NOMO-1 treated with DMSO at 0.1 percent for 48 hours (cell line): ENCODE results near the gene ZDHHC19.
"Not testable (repeated sequence)": the region's sequence is repeated elsewhere in the genome, so short reads cannot be mapped to it uniquely, and the experiment has no call there.

Experiments
- DNase-seq: peaks from one replicate; lab custom pipeline; 2025; ENCODE audit not compliant: unreplicated experiment; lab: John Stamatoyannopoulos, UW

ZDHHC19 gene

DNA sequence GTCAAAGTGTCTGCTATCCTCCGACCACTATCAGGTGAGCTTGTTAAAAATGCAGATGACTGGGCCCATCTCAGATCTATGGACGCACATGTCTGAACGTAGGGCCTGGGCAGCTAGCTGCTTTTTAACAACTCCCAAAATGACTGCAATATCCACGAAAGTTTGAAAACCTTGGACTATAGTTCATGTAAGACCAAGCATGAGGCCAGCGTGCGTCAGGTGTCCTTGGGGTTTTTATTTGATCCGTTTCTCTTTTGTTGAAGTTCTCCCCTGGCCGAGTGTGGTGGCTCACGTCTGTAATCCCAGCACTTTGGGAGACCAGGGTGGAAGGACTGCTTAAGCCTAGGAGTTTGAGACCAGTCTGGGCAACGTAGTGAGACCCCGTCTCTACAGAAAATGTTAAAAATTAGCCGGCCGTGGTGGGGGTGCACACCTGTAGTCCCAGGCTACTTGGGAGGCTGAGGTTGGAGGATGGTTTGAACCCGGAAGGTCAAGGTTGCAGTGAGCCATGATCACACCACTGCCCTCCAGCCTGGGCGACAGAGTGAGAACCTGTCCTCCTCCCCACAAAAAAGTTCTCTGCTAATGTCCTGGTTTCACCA lies 14.7 kb upstream of the ZDHHC19 start:
- DNase-seq, result no peak

DNA sequence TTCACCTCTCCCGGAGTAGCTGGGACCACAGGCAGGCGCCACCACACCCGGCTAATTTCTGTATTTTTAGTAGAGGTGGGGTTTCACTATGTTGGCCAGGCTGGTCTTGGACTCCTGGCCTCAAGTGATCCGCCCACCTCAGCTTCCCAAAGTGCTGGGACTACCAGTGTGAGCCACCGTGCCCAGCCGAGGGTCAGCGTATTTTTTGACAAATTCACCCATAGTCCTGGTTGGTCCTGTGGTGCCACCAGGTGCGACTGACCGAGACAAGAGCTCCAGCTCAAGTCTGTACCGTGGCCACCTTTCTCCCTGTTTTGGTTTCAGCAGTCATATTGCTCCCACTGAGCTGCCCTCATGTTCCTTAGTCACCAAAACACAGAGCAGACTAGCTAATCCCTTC lies 13.9 kb upstream of the ZDHHC19 start:
- no peak for DNase-seq

DNA sequence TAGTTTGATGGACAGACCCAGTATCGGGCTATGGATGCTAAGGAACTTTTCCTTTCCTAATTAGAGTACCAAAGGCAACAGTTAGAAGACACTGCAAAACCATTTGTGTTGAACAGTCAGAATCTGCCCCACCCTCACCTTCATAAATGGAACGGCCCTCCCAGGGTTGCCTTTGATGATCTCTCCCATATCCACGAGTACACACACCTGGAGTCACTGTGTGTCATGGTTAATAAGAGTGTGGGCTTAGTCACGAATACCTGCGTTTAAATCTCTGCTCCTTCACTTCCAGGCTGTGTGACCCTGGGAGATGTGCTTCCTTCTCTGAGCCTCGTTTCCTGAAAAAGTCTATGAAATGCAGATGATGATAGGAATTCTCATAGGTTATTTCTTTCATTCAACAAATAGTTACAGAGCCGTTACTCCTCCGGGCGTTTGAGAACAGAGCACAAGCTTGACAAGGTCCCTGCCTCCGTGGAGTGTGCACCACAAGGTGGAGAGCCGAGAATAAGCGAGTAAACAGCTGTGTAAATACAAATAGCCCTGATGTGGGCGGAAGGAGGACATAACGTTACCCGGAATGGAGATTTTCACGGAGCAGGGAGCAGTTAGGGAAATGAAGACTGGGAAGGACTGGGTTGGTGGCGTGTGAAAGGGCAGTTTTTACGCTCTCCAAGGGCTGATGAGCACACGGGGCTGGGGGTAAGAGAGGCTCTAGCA lies 11.8 kb upstream of the ZDHHC19 start:
- no peak for DNase-seq

DNA sequence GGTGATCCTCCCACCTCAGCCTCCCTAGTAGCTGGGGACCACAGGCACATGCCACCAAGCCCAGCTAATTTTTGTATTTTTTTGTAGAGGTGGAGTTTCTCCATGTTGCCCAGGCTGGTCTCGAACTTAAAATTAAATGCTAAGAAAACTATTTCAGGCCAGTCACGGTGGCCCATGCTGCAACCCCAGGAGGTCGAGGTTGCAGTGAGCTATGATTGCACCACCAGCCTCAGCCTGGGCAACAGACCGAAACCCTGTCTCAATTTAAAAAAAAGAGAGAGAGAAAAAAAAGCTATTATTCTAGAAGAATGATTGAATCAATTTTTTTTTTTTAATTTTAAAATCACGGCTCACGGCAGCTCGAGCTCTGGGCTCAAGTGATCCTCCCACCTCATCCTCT lies 9.8 kb upstream of the ZDHHC19 start:
- peak; percentile 70 for DNase-seq

DNA sequence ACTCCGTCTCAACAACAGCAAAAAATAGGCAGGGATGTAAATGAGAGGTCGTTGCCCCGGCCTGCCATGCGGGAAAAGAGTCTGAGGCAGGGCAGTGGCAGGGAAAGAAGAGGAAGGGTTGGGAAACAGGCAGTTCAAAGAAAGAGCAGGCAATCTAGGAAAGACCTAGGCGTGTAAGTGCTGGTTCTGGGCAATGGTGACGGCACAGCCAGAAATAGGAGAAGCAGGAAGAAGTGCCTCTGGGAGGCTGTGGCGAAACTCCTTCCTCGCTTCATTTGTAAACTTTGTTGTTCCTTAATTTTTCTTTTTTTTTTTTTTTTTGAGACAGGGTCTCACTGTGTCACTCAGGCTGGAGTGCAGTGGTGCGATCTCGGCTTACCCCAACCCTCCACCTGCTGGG lies 9.4 kb upstream of the ZDHHC19 start:
- peak; percentile 81 for DNase-seq

DNA sequence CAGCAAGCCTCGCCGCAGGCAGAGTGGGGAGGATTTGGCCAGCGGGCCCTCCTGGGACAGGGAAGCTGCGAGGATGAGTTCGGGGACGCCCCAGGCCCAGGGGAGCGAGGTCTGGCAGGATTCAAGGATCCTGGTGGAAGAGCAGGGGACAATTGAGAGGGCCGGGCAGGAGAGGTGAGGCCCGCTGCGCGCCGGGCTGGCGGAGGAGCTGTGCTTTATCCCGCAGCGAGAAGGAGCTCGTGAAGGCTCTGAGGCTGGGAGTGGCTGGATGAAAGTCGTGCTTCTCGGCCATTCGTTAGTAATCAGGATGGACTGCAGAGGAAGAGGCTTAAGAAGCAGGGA lies 8.7 kb upstream of the ZDHHC19 start:
- DNase-seq, result no peak

DNA sequence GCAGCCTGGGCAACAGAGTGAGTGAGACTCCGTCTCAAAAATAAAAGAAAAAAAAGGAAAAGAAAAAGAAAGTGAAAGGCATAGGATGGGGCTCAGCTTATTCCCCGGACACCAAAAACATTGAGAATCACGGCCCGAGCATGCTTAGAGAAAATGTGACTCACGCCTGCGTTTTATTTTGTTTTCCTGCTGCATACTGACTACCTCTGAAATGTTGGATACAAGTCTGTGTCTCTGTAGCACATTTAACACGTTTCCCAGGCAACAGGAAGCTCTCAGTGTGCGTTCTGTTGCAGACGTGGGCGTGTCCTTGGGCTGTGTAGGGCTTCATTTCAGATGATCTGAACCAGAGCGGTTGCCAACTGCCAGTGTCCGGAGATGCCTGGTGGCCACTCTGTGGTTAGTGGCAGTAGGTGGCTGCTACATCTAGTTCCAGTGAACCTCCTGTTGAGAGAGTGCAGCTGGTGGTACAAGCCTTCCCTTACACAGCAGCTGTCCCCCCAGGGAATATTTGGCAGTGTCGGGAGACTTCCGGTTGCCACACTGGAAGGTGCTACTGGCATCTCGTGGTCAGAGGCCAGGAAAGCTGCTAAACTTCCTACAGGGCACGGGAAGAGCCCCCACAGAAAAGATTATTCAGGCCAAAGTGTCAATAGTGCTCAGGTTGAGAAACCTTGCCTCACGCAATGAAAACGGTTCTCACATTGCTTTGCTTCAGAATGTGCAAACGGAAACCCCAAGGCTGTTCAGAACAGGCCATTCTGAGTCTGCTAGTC lies 8.2 kb upstream of the ZDHHC19 start:
- peak; percentile 99 for DNase-seq

DNA sequence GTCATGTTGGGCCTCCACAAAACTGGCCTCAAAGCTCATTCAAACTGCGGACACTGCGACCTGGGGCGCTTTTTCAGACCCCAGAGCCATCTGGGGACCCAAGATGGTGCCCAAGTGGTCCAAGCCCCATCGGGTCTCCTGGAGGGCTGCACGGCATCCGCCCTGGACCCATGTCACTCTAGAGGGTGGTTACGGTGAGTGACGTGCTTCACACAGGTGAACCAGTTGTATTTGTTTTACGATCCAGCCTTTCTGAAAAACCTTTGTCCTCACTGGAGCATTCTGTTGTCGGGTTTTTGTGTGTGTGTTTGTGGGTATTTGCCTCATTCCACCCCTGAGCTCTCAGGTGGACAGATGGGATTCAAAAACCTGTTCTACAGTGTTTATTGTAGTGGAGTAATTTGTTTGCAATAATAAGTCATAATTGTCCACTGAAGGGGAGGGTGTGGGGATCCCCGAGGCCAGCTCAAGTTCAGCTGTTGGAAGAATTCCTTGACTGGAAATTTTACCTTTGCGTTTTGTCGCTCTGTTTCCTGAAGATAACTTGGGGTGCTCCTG lies 7.0 kb upstream of the ZDHHC19 start:
- no peak for DNase-seq

- DNase-seq, result no peak
Observed at GRCh38 chr3:196217307-196218154, 6.3 kb upstream of the ZDHHC19 start.

- DNase-seq, result no peak
Observed at GRCh38 chr3:196216681-196217211, 5.5 kb upstream of the ZDHHC19 start.

GRCh38 chr3:196216089-196216564 lies 4.9 kb upstream of the ZDHHC19 start, which contains the start of gene SLC51A:
Gene SLC51A (plus strand): TSS chr3:196216534. CDS start chr3:196216713, 179 bp downstream.
- DNase-seq, result no peak

- DNase-seq, result peak; percentile 69
Observed at GRCh38 chr3:196215493-196216020, 4.4 kb upstream of the ZDHHC19 start.

- DNase-seq, result no peak
Observed at GRCh38 chr3:196214783-196215441, 3.7 kb upstream of the ZDHHC19 start.

- DNase-seq, result not testable (repeated sequence)
Observed at GRCh38 chr3:196209944-196210672, 1.1 kb downstream of the ZDHHC19 start.

GRCh38 chr3:196208942-196209695 lies 2.1 kb downstream of the ZDHHC19 start:
- DNase-seq, result no peak

DNA sequence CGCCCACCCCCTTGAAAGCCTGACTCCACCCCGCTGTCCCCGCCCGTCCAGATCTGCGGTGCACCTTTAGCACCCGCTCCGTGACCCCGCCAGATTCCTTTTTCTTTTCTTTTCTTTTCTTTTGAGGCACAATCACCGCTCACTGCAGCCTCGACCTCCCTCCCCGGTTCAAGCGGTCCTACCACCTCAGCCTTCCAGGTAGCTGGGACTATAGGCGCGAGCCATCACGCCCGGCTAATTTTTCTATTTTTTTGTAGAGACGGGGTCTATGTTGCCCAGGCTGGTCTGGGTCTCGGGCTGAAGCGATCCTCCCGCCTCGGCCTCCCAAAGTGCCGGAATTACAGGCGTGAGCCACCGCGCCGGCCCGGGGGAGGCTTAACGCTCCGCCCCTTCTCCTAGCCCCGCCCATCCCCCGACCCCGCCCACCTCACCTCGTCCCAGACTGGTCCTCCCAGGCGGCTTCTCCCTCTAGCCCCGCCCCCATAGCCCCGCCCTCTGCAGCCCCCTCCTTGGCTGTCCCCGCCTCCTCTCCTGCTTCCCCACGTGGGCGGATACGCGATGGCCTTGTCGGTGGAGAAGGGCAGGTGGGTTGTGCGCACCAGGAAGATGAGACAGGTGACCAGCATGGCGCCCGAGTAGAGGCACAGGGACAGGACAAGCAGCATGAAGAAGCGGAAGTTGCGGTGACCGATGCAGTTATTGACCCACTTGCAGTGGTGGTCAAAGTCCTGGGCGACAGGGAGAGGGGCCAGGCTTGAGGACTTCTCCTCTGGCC lies 3.2 kb downstream of the ZDHHC19 start:
- DNase-seq, result peak; percentile 55

- no peak for DNase-seq
Observed at GRCh38 chr3:196207159-196207832, 3.9 kb downstream of the ZDHHC19 start.
